Suprapubic skin (tissue), 3 donors: ENCODE measurements around the gene FOXB1.

Source experiments
- POLR2AphosphoS5 ChIP-seq, 3 donors: sonication (generic); formaldehyde crosslinking; IDR thresholded peaks; one replicate each; pipeline ENCODE4 v1.6.1; 2017; ENCODE audit warnings: antibody characterized with exemption in 3 of 3
- TF ChIP-seq, protein P1 (sequence below), 2 donors: fragments of 200-600 bp in 1 of 2; fragments of 450-650 bp in 1 of 2; sonication (generic) in 1 of 2; IDR thresholded peaks; one replicate each; pipeline ENCODE4 v1.5.1; 2016 to 2019; ENCODE audit warnings: antibody characterized with exemption in 2 of 2, mild to moderate bottlenecking in 1 of 2, moderate library complexity in 1 of 2

- TF ChIP-seq, protein P1, sequence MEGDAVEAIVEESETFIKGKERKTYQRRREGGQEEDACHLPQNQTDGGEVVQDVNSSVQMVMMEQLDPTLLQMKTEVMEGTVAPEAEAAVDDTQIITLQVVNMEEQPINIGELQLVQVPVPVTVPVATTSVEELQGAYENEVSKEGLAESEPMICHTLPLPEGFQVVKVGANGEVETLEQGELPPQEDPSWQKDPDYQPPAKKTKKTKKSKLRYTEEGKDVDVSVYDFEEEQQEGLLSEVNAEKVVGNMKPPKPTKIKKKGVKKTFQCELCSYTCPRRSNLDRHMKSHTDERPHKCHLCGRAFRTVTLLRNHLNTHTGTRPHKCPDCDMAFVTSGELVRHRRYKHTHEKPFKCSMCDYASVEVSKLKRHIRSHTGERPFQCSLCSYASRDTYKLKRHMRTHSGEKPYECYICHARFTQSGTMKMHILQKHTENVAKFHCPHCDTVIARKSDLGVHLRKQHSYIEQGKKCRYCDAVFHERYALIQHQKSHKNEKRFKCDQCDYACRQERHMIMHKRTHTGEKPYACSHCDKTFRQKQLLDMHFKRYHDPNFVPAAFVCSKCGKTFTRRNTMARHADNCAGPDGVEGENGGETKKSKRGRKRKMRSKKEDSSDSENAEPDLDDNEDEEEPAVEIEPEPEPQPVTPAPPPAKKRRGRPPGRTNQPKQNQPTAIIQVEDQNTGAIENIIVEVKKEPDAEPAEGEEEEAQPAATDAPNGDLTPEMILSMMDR (IDR thresholded peaks at IDR 0.05) = no peak
- TF ChIP-seq POLR2AphosphoS5 (IDR thresholded peaks at IDR 0.05) = no peak
Observed at GRCh38 chr15:59960318-59960717, 43.8 kb upstream of the FOXB1 start.
